ENCODE results near the gene TMEM161B. TPM values are rescaled to one million over a fixed set of nuclear protein-coding genes. Genes with fewer than 3 reads are reported as not detected.

Gene TMEM161B
- total and polyA plus RNA-seq, 7 donors, result 4.8 to 22.1 (median 15.0) TPM

DNA sequence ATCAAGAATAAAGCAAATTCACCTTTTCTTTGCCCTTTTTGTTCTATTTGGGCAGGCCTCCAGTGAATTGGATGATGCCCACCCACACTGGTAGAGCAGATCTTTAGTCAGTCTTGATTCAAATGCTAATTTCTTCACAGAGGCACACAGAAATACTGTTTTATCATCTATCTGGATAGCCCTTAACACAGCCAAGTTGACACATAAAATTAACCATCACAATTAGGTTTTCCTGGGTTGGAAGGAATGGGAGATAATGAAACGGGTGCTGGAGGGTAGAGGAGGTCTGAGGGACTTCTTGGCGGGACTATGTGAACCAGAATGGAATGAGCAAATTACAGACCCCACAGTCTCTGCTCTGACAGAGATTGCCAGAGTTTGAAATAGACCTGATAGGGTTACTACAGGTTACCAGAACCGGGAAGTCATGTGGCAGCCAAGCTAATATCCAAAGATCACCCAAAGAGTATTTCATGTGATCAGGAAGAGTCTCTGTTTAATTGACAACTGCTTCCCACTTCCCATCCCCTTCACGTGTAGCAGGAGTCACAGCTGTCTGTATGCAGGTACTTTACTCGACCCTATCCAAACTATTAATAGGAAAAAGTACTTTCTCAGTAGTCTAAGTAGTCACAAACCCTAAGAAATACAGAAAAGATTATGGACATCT is 20.0 kb upstream of the TMEM161B start:
- Histone ChIP-seq H3K27me3 (no peaks in the 10 kb centered on the region), H3K4me1 (no peaks in the 10 kb centered on the region), H3K27ac (no peak overlapping the region), H3K36me3 (peaks cover 0 to 6% (median 0%) of the 10 kb centered on the region in 4 donors), H3K4me3 (no peak overlapping the region), H3K9me3 (no peaks in the 10 kb centered on the region)
- 88 to 90% methylated on average over 5 of the region's 5 CpGs for WGBS, 2 donors
- TF ChIP-seq, protein P1, sequence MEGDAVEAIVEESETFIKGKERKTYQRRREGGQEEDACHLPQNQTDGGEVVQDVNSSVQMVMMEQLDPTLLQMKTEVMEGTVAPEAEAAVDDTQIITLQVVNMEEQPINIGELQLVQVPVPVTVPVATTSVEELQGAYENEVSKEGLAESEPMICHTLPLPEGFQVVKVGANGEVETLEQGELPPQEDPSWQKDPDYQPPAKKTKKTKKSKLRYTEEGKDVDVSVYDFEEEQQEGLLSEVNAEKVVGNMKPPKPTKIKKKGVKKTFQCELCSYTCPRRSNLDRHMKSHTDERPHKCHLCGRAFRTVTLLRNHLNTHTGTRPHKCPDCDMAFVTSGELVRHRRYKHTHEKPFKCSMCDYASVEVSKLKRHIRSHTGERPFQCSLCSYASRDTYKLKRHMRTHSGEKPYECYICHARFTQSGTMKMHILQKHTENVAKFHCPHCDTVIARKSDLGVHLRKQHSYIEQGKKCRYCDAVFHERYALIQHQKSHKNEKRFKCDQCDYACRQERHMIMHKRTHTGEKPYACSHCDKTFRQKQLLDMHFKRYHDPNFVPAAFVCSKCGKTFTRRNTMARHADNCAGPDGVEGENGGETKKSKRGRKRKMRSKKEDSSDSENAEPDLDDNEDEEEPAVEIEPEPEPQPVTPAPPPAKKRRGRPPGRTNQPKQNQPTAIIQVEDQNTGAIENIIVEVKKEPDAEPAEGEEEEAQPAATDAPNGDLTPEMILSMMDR (IDR thresholded peaks at IDR 0.05), result no peak
- TF ChIP-seq POLR2A (IDR thresholded peaks at IDR 0.05) (no peak), POLR2AphosphoS5 (IDR thresholded peaks at IDR 0.05) (no peak), EP300 (IDR thresholded peaks at IDR 0.05) (no peak)
- intact Hi-C loops (cut with DNase I), result no loop called here
- no peak for DNase-seq

DNA sequence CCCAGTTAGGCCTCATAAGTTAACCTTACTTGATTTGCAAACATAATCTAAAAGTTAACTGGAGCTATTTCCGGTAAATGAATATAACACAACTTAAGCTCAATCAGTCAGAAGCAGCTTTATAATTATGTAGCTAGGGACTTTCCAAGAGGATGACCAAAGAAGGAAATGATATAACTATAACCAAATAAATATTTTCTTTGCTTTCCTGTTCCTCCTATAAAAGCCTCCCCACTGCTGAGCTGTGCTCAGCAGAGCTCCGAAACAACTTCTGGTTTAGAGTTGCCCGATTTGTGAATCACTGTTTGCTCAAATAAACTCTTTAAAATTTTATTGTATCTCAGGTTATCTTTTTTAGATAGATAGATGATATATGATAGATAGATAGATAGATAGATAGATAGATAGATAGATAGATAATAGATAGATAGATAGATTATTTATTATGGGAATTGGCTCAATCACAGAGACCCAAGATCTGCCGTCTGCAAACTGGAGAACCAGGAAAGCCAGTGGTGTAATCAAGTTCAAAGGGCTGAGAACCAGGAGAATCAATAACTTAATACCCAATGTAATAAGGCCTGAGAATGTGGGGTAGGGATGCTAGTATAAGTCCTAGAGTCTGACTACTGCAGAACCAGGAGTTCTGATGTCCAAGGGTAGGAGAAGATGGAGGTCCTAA is 19.3 kb upstream of the TMEM161B start:
- Histone ChIP-seq H3K9me3 (no peaks in the 10 kb centered on the region), H3K4me1 (no peaks in the 10 kb centered on the region), H3K27me3 (no peaks in the 10 kb centered on the region), H3K36me3 (peaks cover 0 to 13% (median 0%) of the 10 kb centered on the region in 4 donors), H3K4me3 (no peak overlapping the region), H3K27ac (no peak overlapping the region)
- TF ChIP-seq POLR2AphosphoS5 (IDR thresholded peaks at IDR 0.05) (no peak), EP300 (IDR thresholded peaks at IDR 0.05) (no peak), POLR2A (IDR thresholded peaks at IDR 0.05) (no peak)
- TF ChIP-seq, protein P1 (IDR thresholded peaks at IDR 0.05), result no peak
- no peak for DNase-seq
- intact Hi-C loops (cut with DNase I), result no loop called here
- 83 to 88% methylated on average over 4 of the region's 4 CpGs for WGBS, 2 donors

DNA sequence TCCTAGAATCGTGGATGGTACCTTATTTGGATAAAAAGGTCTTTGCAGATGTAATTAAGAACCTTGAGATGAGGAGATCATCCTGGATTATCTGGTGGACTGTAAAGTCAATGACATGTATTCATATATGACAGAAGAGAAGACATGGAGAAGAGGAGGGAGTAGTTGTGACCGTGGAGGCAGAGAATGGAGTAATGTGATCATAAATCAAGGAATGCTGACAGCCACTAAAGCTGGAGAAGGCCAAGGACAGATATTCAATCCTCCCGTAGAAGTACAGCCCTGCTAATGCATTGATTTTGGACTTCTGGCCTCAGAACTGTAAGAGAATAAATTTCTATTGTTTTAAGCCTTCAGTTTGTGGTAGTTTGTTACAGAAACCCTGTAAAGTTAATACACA is 18.7 kb upstream of the TMEM161B start:
- no peak for DNase-seq
- peaks cover 0 to 16% (median 0%) of the 10 kb centered on the region in 4 donors for H3K36me3 ChIP-seq
- 89% methylated on average over 3 of the region's 3 CpGs for WGBS, 2 donors
- TF ChIP-seq EP300 (IDR thresholded peaks at IDR 0.05), result no peak
- TF ChIP-seq, protein P1 (IDR thresholded peaks at IDR 0.05), result no peak
- H3K27ac ChIP-seq, result no peak overlapping the region
- no peaks in the 10 kb centered on the region for H3K4me1 ChIP-seq
- no peaks in the 10 kb centered on the region for H3K9me3 ChIP-seq
- no peak overlapping the region for H3K4me3 ChIP-seq
- no peaks in the 10 kb centered on the region for H3K27me3 ChIP-seq
- intact Hi-C loops (cut with DNase I), result no loop called here

DNA sequence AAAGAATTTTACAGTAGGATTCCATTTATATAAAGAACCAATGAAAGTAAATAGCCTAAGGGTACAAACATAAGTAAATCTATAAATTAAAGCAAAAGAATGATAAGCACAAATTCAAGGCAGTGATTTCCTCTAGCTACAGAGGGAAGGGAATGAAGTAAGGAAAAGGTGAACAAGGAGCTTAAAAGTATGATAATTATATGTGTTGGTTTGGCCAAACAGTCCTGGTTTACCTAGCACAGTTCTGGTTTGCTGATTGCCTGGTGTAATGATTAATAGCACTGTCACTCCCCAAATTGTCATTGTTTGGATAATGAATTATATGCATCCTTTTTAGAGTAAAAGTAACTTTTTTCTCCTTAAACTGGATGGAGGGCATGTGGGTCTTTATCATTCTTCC is 15.0 kb upstream of the TMEM161B start:
- TF ChIP-seq EP300 (IDR thresholded peaks at IDR 0.05), result no peak
- no peak for TF ChIP-seq POLR2A (IDR thresholded peaks at IDR 0.05)
- TF ChIP-seq, protein P1 (IDR thresholded peaks at IDR 0.05), result no peak
- TF ChIP-seq POLR2AphosphoS5 (IDR thresholded peaks at IDR 0.05), result no peak
- intact Hi-C loops (cut with DNase I), result no loop called here
- H3K4me3 ChIP-seq, result no peak overlapping the region
- no peaks in the 10 kb centered on the region for H3K4me1 ChIP-seq
- H3K9me3 ChIP-seq, result no peaks in the 10 kb centered on the region
- no peak overlapping the region for H3K27ac ChIP-seq
- no peaks in the 10 kb centered on the region for H3K27me3 ChIP-seq
- peaks cover 0 to 16% (median 0%) of the 10 kb centered on the region in 4 donors for H3K36me3 ChIP-seq
- DNase-seq, result no peak
